WTC11 (cell line): ENCODE results near the gene AGTRAP. TPM values are rescaled to one million over a fixed set of nuclear protein-coding genes. Genes with fewer than 3 reads are reported as not detected.

Experiments used
- AFF4 ChIP-seq: sonication (generic); formaldehyde crosslinking; IDR thresholded peaks from 2 replicates; pipeline ENCODE4 v1.8.1; 2023; ENCODE audit warnings: mild to moderate bottlenecking, missing genetic modification reagents, borderline replicate concordance
- ATF6 ChIP-seq: sonication (generic); formaldehyde crosslinking; IDR thresholded peaks from 2 replicates; pipeline ENCODE4 v1.8.1; 2023; ENCODE audit warnings: mild to moderate bottlenecking, missing genetic modification reagents
- CTCF ChIP-seq: fragments of 200-600 bp; IDR thresholded peaks from 2 replicates; pipeline ENCODE4 v1.8.0; 2022; ENCODE audit warnings: antibody characterized with exemption
- E2F1 ChIP-seq: sonication (generic); formaldehyde crosslinking; IDR thresholded peaks from 2 replicates; pipeline ENCODE4 v1.8.0; 2022; ENCODE audit warnings: mild to moderate bottlenecking, missing genetic modification reagents
- ETV6 ChIP-seq: sonication (generic); formaldehyde crosslinking; IDR thresholded peaks from 2 replicates; pipeline ENCODE4 v1.8.1; 2022; ENCODE audit warnings: mild to moderate bottlenecking, missing genetic modification reagents
- GTF2I ChIP-seq: fragments of 250-450 bp; sonication (Bioruptor Pico); conservative IDR thresholded peaks from 2 replicates; pipeline ENCODE4 v1.4.0; 2021; ENCODE audit warnings: mild to moderate bottlenecking
- HMGA2 ChIP-seq: fragments of 250-450 bp; sonication (Bioruptor Pico); IDR thresholded peaks from 2 replicates; pipeline ENCODE4 v1.4.0; 2021; ENCODE audit warnings: mild to moderate bottlenecking, moderate library complexity
- IRF1 ChIP-seq: sonication (generic); formaldehyde crosslinking; IDR thresholded peaks from 2 replicates; pipeline ENCODE4 v1.8.0; 2023; ENCODE audit warnings: missing genetic modification reagents
- JAZF1 ChIP-seq: fragments of 250-450 bp; sonication (Bioruptor Pico); IDR thresholded peaks from 2 replicates; pipeline ENCODE4 v1.9.0; 2021; ENCODE audit warnings: moderate library complexity, mild to moderate bottlenecking, inconsistent platforms
- KAT7 ChIP-seq: sonication (generic); formaldehyde crosslinking; IDR thresholded peaks from 2 replicates; pipeline ENCODE4 v1.8.1; 2023; ENCODE audit warnings: missing genetic modification reagents, mild to moderate bottlenecking, borderline replicate concordance
- MAX ChIP-seq: sonication (generic); formaldehyde crosslinking; IDR thresholded peaks from 2 replicates; pipeline ENCODE4 v1.8.0; 2022; ENCODE audit warnings: mild to moderate bottlenecking, missing genetic modification reagents
- MXD4 ChIP-seq: fragments of 250-450 bp; sonication (Bioruptor Pico); IDR thresholded peaks from 2 replicates; pipeline ENCODE4 v1.8.0; 2021; ENCODE audit warnings: mild to moderate bottlenecking, moderate library complexity, borderline replicate concordance
- NFE2L1 ChIP-seq: sonication (generic); formaldehyde crosslinking; IDR thresholded peaks from 2 replicates; pipeline ENCODE4 v1.8.1; 2023; ENCODE audit warnings: missing genetic modification reagents
- NR3C1 ChIP-seq: sonication (generic); formaldehyde crosslinking; conservative IDR thresholded peaks from 2 replicates; pipeline ENCODE4 v1.8.1; 2023; ENCODE audit warnings: low read depth, mild to moderate bottlenecking, missing genetic modification reagents
- PREB ChIP-seq: sonication (generic); formaldehyde crosslinking; IDR thresholded peaks from 2 replicates; pipeline ENCODE4 v1.8.1; 2022; ENCODE audit warnings: mild to moderate bottlenecking, missing genetic modification reagents, moderate library complexity, borderline replicate concordance
- PRRX2 ChIP-seq: fragments of 250-450 bp; sonication (Bioruptor Pico); IDR thresholded peaks from 2 replicates; pipeline ENCODE4 v1.8.0; 2021; ENCODE audit warnings: mild to moderate bottlenecking
- SMAD3 ChIP-seq: sonication (generic); formaldehyde crosslinking; IDR thresholded peaks from 2 replicates; pipeline ENCODE4 v1.8.0; 2022; ENCODE audit warnings: missing genetic modification reagents, mild to moderate bottlenecking, borderline replicate concordance
- SP1 ChIP-seq: sonication (generic); formaldehyde crosslinking; conservative IDR thresholded peaks from 2 replicates; pipeline ENCODE4 v1.8.1; 2022; ENCODE audit warnings: missing genetic modification reagents
- TEAD1 ChIP-seq: sonication (generic); formaldehyde crosslinking; IDR thresholded peaks from 2 replicates; pipeline ENCODE4 v1.8.0; 2022; ENCODE audit warnings: mild to moderate bottlenecking, missing genetic modification reagents
- TEAD4 ChIP-seq: sonication (generic); formaldehyde crosslinking; IDR thresholded peaks from 2 replicates; pipeline ENCODE4 v1.8.0; 2022; ENCODE audit warnings: mild to moderate bottlenecking, missing genetic modification reagents
- USF1 ChIP-seq: sonication (generic); formaldehyde crosslinking; IDR thresholded peaks from 2 replicates; pipeline ENCODE4 v1.8.0; 2022; ENCODE audit warnings: mild to moderate bottlenecking, missing genetic modification reagents
- ZBTB21 ChIP-seq: sonication (generic); formaldehyde crosslinking; IDR thresholded peaks from 2 replicates; pipeline ENCODE4 v1.8.1; 2023; ENCODE audit warnings: mild to moderate bottlenecking, missing genetic modification reagents, borderline replicate concordance
- ZMAT4 ChIP-seq: fragments of 250-450 bp; sonication (Bioruptor Pico); IDR thresholded peaks from 2 replicates; pipeline ENCODE4 v1.9.0; 2021; ENCODE audit warnings: mild to moderate bottlenecking
- ZNF281 ChIP-seq: sonication (generic); formaldehyde crosslinking; IDR thresholded peaks from 2 replicates; pipeline ENCODE4 v1.8.0; 2023; ENCODE audit warnings: mild to moderate bottlenecking, missing genetic modification reagents
- total RNA-seq: library from RNA; stranded (reverse); gene quantifications from 3 replicates; pipeline ENCODE4 v1.2.3, GENCODE V29; 2021

Gene AGTRAP
- total RNA-seq, 1 experiment from 2014 or later: 81.6 TPM

GRCh38 chr1:11691302-11691914 is 44.5 kb upstream of the AGTRAP start, which contains the start of gene DRAXIN (continued):
- TF ChIP-seq JAZF1 (no peak), NFE2L1 (no peak), TEAD1 (peak; percentile 4; the same call in 1 of the 2 replicates), GTF2I (CRISPR knock-in tag) (no peak), ZBTB21 (no peak), PREB (no peak), SP1 (peak; percentile 34; the same call in 1 of the 2 replicates), IRF1 (CRISPR knock-in tag) (no peak), AFF4 (CRISPR knock-in tag) (no peak), MXD4 (CRISPR knock-in tag) (no peak), HMGA2 (no peak), PRRX2 (CRISPR knock-in tag) (0 out of 2 replicates have a peak, but pooled peaks have one; percentile 41), E2F1 (CRISPR knock-in tag) (no peak), KAT7 (CRISPR knock-in tag) (peak; percentile 75; the same call in 1 of the 2 replicates), CTCF (no peak), ETV6 (CRISPR knock-in tag) (no peak), ZNF281 (CRISPR knock-in tag) (no peak), SMAD3 (CRISPR knock-in tag) (no peak; the same call in 1 of the 2 replicates), TEAD4 (CRISPR knock-in tag) (no peak), USF1 (CRISPR knock-in tag) (no peak), ZMAT4 (CRISPR knock-in tag) (no peak), NR3C1 (CRISPR knock-in tag) (no peak), ATF6 (no peak), MAX (peak; percentile 15; the same call in 1 of the 2 replicates)
